22Rv1 (cell line): ENCODE results near the gene ZNF366.

Source experiments
- CTCF ChIP-seq: fragments of 450-650 bp; IDR thresholded peaks from 2 replicates; pipeline ENCODE4 v1.5.1; 2017; ENCODE audit warnings: mild to moderate bottlenecking
- ZFX ChIP-seq: fragments of 450-650 bp; IDR thresholded peaks from 2 replicates; pipeline ENCODE4 v1.6.1; 2017; ENCODE audit warnings: antibody characterized with exemption, borderline replicate concordance

- TF ChIP-seq CTCF, result no peak
- no peak for TF ChIP-seq ZFX
These were observed 1.1 kb downstream of the ZNF366 start for GRCh38 chr5:72506158-72506549.
